NOMO-1 treated with DMSO at 0.1 percent for 48 hours (cell line): ENCODE measurements around the gene ZNF106.

Experiments used
- DNase-seq: peaks from one replicate; lab custom pipeline; 2025; ENCODE audit not compliant: unreplicated experiment; lab: John Stamatoyannopoulos, UW

ZNF106 gene

DNA sequence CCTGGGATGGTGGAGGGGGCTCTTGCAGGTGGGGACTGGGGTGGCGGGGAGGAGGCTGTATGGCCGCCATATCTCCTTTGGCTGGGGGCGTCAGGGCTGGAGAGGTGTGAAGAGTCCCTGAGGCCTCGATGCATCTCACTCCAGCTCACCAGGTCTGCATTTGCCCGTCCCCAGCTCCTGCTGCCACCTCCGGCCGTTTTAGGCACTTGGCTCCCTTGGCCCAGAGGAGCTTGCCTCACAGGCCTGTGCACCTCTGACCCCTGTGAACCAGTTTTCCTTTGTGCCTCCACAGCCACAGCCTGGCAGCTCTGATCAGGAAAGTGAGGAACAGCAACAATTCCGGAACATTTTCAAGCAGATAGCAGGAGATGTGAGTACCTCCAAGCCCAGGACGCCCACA is 81.9 kb downstream of the ZNF106 start:
- no peak for DNase-seq

DNA sequence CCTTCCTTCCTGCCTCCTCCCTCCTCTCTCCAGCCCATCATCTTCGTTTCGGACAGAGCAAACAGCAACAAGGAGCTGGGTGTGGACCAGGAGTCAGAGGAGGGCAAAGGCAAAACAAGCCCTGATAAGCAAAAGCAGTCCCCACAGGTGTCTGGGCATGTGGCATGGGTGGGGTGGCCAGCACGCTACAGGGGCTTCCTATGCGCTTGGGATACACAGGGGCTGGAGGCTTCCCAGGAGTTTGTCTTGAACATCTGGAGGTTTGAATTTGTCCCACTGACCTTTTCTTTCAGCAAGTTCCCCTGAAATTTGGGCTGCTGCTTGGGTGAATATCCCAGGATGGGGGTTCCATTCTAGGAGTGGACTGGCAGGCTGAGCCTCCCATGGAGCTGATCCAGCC is 82.8 kb downstream of the ZNF106 start:
- DNase-seq = no peak

DNA sequence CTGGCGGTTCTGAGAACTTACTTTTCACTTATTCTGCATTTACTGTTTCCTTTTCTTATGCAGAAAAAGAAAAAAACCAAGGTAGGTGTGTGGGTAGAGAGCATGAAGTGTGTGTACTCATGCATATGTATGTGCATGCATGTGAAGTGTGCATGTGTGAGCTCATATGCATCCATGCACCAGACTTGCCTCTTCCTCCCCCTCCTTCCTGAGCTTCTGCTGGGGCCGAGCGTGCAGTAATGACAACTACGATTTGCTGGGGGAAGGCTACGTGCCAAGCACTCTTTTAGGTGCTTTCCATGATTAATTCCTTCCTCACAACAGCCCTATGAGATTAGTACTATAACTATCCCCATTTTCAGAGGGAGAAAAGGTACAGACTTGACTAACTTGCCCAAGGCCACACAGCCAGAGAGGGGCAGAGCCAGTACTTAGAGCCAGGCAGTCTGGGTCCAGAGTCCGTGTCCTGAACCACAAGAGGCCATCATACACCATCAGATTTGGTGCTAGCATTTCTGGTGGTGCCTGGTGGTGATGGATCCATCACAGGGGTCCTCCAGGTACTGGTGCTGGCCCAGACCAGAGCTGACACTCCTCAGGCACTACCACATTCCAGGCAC is 85.0 kb downstream of the ZNF106 start:
- DNase-seq = no peak

DNA sequence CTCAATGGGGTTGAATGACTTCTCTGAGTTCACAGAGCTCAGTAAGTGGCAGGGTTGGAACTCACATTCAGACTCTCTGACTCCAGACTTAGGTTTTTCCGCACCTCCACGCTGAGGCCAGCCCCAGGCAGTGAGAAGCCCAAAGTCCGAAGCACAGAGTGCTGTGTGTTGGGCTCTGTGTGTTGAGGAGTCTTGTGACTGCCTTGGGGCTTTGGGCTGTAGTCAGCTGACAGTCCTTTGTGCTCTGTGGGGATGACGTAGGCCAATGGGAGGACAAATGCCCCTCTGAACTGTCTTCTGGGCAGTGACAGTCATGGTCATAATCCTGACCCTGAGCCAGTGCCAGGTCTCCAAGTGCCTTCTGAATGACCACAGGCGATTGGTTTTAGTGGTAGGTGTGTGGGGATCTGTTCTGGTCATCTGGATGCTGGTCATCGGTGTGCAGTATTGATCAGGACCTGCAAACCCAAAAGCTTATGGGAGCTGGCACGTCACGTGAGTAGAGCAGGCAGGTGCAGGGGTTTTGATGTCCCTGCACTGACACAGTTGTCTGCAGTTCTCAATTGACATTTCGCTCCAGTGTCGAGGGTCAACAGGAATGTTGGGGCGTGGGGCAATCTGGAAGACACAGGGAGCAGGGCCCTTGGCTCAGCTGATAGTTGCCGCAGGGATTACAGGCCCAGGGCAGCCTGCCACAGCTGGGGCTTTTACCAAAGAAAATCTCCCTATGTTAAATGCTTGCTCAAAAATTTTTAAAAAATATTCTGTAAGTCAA is 86.3 kb downstream of the ZNF106 start:
- no peak for DNase-seq

DNA sequence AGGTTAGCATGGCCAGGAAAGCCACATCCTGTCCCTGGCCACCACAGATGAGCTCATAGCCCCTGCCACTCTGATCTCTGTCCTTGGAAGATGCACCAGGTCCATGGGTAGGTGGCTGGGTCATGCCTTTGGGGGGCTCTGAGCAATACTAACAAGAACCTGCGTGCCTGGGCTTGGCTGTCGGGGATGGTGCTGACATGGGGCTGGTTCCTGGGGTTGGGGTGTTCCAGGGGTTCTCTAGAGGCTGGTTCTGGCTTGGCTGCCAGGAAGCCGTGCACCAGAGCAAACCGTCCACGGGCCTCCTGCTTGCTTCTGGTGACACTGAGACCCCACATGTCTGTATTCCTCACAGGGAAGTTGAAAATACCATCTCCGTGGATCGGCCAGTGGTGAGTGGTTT is 87.6 kb downstream of the ZNF106 start:
- no peak for DNase-seq

DNA sequence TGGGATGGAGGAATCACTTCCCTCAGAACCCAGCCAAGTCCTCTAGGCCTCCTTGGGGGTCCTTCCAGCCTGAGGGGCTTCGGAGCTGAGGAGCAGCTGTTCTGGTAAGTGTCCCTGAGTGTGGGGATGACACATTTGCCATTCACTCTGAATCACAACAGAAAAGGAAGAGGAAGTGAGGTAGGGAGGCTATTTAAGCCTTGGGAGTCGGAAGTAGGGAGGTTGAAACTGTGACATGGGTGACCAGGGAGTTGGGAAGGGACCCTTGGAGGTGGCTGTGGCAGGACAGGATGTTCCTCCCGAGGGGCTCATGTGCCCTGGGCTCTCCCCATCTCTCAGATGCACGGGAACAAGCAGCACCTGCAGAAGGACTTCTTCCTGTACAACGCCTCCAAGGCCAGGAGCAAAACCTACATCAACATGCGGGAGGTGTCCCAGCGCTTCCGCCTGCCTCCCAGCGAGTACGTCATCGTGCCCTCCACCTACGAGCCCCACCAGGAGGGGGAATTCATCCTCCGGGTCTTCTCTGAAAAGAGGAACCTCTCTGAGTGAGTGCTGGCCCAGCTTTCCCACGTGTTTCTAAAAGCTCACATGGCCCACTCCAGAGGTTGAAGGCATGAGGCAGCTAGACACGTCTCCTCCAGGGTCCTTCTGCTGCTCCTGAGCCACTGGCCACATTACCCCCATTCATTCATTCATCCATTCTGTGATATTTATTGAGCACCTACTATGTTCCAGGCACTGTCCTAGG is 88.3 kb downstream of the ZNF106 start:
- DNase-seq = no peak

DNA sequence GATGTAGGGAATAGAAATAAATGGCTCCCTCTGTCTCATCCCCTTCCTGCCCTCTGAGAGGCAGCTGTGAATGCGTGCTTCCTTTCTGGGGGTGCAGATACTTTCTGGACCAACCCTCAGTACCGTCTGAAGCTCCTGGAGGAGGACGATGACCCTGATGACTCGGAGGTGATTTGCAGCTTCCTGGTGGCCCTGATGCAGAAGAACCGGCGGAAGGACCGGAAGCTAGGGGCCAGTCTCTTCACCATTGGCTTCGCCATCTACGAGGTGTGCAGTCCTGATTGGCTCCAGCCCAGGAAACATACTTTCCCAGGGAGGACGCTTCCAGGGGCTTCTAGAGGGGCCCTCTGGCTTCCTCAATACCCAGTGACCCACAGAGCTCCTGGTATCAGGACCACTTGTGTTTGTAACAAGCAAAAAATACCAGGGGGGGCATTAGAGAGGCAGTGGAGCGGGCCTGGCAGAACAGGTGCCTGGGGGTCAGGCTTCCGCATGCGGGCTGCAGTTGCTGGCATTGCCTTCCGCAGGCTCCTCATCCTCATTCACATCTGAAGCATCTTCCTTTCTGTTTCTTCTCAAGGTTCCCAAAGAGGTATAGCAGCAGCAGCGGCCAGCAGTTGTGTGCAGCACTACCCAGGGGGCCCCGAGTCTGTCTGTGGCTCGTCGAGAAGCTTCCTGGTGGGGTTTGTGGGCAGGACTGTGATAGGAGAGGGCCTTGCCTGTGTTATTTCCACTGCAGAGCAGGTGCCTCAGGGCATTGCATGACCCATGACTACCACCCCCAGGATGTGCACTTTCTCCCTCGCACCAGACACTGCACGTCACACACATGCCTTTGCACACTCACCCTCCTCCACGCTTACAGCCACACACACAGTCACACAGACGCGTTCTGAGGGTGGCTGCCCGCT is 89.1 kb downstream of the ZNF106 start:
- no peak for DNase-seq

DNA sequence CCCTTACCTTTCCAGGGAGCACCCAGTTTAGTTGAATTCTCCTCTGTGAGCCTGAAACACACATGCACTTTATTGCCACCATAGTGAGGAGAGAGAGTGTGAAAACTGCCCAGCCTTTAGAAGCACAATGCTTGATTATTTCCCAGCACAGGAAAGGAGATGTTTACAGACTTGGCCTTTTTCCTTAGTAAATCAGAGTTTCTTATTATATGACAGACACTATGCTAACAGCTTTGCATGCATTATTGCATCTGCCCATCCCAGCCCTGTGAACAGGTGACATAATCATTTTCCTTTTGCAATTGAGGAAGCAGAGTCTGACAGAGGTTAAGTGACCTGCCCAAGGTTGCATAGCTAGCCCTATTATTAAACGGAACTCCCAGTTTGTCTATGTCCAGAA is 95.1 kb downstream of the ZNF106 start:
- DNase-seq = no peak

DNA sequence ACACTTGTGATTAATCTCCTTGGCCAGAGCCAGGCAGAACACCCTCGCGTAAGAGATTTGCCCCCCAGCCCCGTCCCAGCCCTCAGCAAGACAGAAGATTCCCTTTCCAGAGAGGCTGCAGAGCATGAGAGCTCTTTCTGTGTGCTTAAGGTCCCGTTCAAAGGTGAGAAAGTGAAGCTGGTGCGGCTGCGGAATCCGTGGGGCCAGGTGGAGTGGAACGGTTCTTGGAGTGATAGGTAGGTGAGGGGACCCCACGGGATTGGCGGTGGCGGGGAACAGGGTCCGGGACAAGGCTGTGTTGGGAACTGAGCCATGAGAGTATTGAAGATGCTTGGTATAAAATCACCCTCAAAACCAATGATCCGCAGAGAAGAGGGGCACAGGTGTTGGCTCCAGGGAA is 96.8 kb downstream of the ZNF106 start:
- no peak for DNase-seq

DNA sequence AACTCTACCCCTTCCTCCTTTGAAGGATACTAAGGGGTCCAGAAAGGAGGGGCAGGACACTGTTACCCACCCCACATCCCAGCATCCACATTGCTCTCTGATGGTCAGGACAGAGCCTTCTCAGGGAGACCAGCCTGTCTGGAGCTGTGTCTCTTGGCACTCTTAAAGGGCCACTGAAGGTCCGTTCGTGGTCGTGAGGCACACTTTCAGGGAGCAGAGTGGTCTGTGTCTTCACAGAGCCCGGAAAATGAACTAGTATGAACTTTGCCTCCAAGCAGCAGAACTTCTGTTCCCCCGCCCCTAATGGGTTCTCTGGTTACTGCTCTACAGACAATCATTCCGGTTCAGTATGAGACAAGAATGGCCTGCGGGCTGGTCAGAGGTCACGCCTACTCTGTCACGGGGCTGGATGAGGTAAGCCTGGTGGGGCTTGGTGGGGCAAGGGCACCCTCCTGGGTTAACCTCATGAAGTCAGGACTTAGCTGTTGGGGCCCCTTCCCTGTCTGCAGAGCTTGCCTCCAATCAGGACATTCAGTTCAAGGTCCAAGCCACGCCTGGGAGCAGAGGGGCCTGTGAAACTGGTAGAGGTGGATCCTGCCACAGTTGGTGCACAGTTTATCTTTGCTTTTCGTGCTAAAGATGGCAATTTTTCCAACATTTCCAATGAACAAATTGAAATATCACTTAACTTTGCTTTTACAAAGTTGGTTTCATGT is 98.5 kb downstream of the ZNF106 start:
- DNase-seq = no peak

DNA sequence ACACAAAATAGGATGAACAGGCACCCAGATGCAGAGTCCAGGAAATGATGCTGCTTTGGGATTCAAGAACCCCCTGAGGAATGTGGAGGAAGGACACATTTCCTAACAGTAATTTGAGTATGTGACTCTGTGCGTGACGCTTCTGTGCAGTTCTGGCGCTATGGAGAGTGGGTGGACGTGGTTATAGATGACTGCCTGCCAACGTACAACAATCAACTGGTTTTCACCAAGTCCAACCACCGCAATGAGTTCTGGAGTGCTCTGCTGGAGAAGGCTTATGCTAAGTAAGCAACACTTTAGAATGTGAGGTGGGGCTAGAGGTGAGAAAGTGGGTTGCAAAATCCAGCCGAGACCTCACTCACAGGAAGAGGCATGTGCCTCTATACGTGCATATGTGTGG is 103.3 kb downstream of the ZNF106 start:
- no peak for DNase-seq

DNA sequence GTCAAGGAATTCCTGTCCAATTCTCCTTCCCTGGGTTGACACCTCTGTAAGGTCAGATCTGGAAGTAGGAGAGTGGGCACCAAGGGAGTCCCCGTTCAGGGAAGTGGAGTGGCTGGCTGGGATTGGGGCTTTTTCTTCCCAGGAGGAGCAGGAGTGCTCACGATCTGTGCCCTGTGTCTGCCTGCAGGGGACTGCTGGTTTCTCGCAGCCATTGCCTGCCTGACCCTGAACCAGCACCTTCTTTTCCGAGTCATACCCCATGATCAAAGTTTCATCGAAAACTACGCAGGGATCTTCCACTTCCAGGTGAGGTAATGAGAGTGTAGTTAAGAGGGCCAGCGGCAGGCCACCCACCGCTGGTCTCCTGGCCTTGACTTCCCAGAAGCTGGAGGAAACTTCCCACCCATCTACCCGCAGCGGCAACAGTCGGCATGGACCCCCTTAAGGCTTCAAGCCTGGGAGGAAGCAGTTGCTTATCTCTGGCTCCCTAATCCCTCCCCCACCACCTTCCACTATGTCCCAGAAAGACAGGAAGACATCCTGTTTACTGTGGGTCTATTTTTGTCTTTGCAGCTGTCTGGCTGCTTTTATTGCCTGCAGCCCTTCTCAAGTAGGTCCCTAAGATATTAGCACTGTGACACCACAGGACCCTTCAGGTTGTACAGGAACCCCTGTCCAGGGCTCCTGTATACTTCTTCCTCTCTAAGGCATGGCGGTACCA is 104.8 kb downstream of the ZNF106 start:
- DNase-seq = no peak

DNA sequence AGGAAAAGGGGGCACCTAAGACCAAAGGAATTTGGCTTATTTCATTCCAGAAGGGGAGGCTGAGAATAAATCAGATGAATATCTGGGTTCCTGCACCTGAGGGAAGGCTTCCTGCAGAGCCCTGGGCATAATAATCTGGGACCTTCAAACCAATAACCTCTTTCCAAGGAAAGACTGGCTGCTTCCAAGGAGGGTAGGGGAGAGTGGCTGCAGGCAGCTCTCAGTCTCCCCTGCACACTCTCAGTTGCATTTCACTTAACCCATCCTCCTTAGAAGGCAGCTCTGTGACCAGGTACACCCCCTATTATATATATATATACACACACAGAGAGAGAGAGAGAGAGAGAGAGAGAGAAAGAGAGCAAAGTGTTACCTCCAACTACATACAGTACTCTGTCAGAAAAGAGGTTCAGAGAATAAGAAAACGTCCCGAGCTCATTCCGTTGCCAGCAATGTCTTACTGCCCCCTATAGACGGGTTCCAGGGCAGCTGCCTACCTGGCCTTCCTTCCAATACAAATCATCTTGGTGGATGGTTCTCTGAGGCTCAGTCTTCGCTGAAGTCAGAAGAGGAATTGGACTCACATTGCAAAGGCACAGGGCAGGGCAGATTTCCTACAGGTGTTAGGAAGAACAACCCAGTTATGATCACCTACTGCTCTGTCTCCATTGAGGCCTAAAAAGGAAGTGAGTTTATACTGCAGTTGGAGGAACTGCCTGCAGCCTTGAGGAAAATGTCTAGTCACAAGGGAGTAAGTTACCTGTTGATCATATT is 105.5 kb downstream of the ZNF106 start:
- peak; percentile 40 for DNase-seq

DNA sequence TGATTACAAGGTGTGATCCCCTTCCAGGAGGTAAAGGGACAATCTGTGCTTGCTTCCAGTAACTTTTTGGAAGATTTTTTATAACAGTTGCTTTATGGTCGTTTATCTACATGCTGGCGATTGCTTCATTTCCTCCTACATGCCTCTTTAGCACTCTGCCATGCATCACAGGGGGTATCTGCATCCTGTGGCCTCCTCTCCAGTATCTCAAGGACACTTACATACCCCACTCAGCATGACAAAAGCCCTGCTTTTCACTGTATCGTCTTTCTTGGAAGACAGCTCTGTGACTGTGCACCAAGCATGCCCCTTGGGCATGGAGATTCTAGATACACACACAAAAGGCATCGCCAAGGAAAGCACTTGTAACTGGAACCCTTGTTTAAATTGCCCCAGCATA is 106.3 kb downstream of the ZNF106 start:
- DNase-seq = no peak

DNA sequence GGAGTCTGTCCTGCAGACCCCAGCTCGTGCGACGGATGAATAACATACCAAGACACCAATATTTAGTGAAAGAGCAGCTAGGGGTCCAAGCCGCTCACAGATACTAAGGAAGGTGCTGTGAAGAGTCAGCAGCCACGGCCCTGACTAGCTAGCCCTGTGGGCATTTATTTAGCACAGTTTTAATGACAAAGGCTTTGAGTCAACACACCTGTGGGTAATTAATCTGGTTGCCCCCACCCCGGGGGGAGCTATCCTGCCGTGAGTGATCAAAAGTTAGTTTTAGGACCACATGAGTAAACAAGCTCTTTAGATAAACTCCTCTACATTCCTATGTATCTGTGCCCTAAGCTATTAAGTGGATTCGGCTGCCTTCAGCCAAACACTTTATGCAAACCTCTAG is 112.9 kb downstream of the ZNF106 start:
- no peak for DNase-seq

DNA sequence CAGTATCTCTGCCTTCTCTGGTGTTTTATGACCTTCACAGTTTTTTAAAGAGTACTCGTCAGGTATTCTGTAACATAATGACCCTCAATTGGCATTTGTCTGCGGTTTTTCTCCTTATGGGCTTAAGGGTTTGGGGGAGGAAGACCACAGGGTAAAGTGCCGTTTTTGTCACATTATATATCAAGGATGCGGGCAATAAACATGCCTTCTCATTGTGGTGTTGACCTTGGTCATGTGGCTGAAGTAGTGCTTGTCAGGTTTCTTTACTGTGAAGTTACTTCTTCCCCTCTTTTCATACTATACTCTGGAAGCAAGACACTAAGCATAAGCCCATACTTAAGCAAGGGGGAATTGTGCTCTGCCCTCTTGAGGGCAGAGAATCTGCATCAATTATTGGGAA is 115.0 kb downstream of the ZNF106 start:
- peak; percentile 15 for DNase-seq

DNA sequence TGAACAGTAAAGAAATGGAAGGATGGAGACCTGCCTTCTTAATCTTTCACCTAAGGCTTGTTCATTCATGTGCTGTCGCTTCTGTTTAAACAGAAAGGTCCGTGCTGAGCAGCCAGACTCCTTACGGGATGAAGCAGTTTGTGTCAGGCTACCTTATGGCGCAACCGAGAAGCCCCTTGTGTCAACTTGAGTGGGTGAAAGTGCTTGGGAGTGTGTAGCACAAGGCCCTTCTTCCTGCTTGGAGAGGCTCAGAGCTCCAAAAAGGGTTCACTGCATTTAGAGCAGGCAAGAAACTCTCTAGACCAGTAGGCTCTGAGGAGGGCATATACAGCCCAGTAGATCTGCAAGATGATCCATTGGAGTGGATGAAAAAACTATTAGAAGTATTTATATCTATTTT is 115.7 kb downstream of the ZNF106 start:
- DNase-seq = no peak

DNA sequence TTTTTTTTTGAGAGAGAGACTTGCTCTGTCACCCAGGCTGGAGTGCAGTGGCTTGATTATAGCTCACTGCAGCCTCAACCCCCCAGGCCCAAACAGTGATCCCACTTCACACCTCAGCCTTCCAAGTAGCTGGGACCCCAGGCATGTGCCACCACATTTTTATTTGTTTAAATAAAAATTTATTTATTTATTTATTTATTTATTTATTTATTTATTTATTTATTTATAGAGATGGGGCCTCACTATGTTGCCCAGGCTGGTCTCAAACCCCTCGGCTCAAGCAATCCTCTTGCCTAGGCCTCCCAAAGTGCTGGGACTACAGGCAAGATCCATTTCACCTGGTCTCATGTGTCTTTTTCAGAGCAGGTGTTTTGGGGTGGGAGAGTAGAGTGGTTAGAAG is 116.1 kb downstream of the ZNF106 start:
- no peak for DNase-seq

DNA sequence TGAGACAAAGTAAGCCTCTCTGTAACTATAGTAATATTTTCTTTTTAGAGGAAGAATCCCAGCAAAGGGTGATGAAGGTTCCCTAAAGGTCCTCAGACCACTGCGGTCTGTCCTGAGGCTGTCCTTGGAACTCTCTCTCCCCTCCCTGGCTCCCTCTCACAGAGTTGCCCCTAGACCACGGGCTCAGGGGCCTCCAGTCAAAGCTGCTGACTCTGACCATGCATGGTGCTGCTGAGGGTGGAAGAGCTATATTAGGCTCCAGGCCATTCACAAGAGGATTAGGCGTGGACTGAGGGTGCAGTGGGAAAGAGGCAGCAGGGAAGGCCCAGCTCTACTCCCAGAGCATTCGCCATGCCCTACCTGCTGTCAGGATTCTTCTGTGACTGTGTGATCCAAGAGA is 117.0 kb downstream of the ZNF106 start:
- DNase-seq = no peak
